GM23338 (cell line): ENCODE data around the gene INHA. TPM values are rescaled to one million over a fixed set of nuclear protein-coding genes. Genes with fewer than 3 reads are reported as not detected.
A peak's percentile ranks its signal among the peaks of the same experiment; 100 is the strongest.

ENCODE experiments used
- ATAC-seq: fragments of 200-7000 bp; cut with Tn5 transposase; 3 replicates; pipeline ENCODE4 v1.9.1; 2020
- DNase-seq: peaks from one replicate; pipeline ENCODE4 v3.0.0-alpha.2; 2015; ENCODE audit warnings: low spot score
- H2AFZ ChIP-seq: fragments of 200-600 bp; sonication (generic); 2 replicates; pipeline ENCODE4 v1.8.0; 2016; ENCODE audit warnings: antibody characterized with exemption, mild to moderate bottlenecking, moderate library complexity
- H3F3A ChIP-seq: fragments of 200-600 bp; sonication (generic); replicated peaks from 2 replicates; pipeline ENCODE4 v1.8.0; 2017; ENCODE audit warnings: antibody characterized with exemption, mixed run types, low read depth
- H3K27ac ChIP-seq: fragments of 200-600 bp; sonication (generic); 2 replicates; pipeline ENCODE4 v1.6.1; 2016; ENCODE audit warnings: low read depth
- H3K27me3 ChIP-seq: fragments of 200-600 bp; sonication (generic); 2 replicates; pipeline ENCODE4 v1.8.0; 2016; ENCODE audit warnings: mild to moderate bottlenecking, mixed run types, moderate library complexity; ENCODE audit not compliant: insufficient read depth
- H3K36me3 ChIP-seq: fragments of 200-600 bp; sonication (generic); 2 replicates; pipeline ENCODE4 v1.8.0; 2016; ENCODE audit warnings: mild to moderate bottlenecking; ENCODE audit not compliant: insufficient read depth
- H3K4me1 ChIP-seq: fragments of 200-600 bp; sonication (generic); 2 replicates; pipeline ENCODE4 v1.8.0; 2016; ENCODE audit warnings: mild to moderate bottlenecking, moderate library complexity; ENCODE audit not compliant: insufficient read depth
- H3K4me2 ChIP-seq: fragments of 200-600 bp; sonication (generic); 2 replicates; pipeline ENCODE4 v1.7.1; 2017; ENCODE audit warnings: mixed run types
- H3K4me3 ChIP-seq: fragments of 200-600 bp; sonication (generic); 2 replicates; pipeline ENCODE4 v1.6.1; 2016; ENCODE audit warnings: mixed run types
- H3K79me2 ChIP-seq: fragments of 200-600 bp; sonication (generic); replicated peaks from 2 replicates; pipeline ENCODE4 v1.8.0; 2017; ENCODE audit warnings: mild to moderate bottlenecking; ENCODE audit not compliant: insufficient read depth
- H3K9me2 ChIP-seq: fragments of 200-600 bp; sonication (generic); 2 replicates; pipeline ENCODE4 v1.8.0; 2017; ENCODE audit not compliant: insufficient read depth
- H4K20me1 ChIP-seq: fragments of 200-600 bp; sonication (generic); replicated peaks from 2 replicates; pipeline ENCODE4 v1.8.0; 2017; ENCODE audit warnings: mild to moderate bottlenecking; ENCODE audit not compliant: insufficient read depth
- H3K27ac Mint-ChIP-seq: 2 replicates; pipeline ENCODE4 v1.8.0; 2020; ENCODE audit warnings: inconsistent platforms, mild to moderate bottlenecking, moderate library complexity, mixed read lengths
- H3K27me3 Mint-ChIP-seq: 3 replicates; pipeline ENCODE4 v1.8.0; 2022; ENCODE audit warnings: low read depth, mild to moderate bottlenecking, moderate library complexity, mixed read lengths, inconsistent platforms; ENCODE audit not compliant: insufficient read depth, poor library complexity
- H3K36me3 Mint-ChIP-seq: 3 replicates; pipeline ENCODE4 v1.8.0; 2021; ENCODE audit warnings: low read depth, mild to moderate bottlenecking, inconsistent platforms, moderate library complexity, mixed read lengths
- H3K4me1 Mint-ChIP-seq: 3 replicates; pipeline ENCODE4 v1.8.0; 2020; ENCODE audit warnings: mild to moderate bottlenecking, inconsistent platforms, mixed read lengths
- H3K4me3 Mint-ChIP-seq: 3 replicates; pipeline ENCODE4 v1.8.0; 2021; ENCODE audit warnings: moderate library complexity, mild to moderate bottlenecking, inconsistent platforms, mixed read lengths
- H3K9me3 Mint-ChIP-seq: 3 replicates; pipeline ENCODE4 v1.8.0; 2020; ENCODE audit warnings: moderate library complexity, mild to moderate bottlenecking, inconsistent platforms, mixed read lengths
- CREB1 ChIP-seq: fragments of 250-450 bp; sonication (Bioruptor Pico); IDR thresholded peaks from 2 replicates; pipeline ENCODE4 v1.5.0; 2020; ENCODE audit warnings: low read depth, mild to moderate bottlenecking, moderate library complexity
- EZH2 ChIP-seq: fragments of 200-600 bp; sonication (generic); IDR thresholded peaks from one replicate; pipeline ENCODE4 v1.8.0; 2017; ENCODE audit warnings: antibody characterized with exemption, mild to moderate bottlenecking, low read depth; ENCODE audit not compliant: unreplicated experiment
- NANOG ChIP-seq: IDR thresholded peaks from 2 replicates; pipeline ENCODE4 v1.6.1; 2016; ENCODE audit warnings: antibody characterized with exemption, borderline replicate concordance
- POLR2AphosphoS5 ChIP-seq: IDR thresholded peaks from 2 replicates; pipeline ENCODE4 v1.6.1; 2016; ENCODE audit warnings: antibody characterized with exemption, low read depth
- STAT1 ChIP-seq: IDR thresholded peaks from one replicate; pipeline ENCODE4 v1.6.1; 2016; ENCODE audit warnings: antibody characterized with exemption; ENCODE audit not compliant: unreplicated experiment
- ZNF114 ChIP-seq: fragments of 250-450 bp; sonication (Bioruptor Pico); IDR thresholded peaks from 2 replicates; pipeline ENCODE4 v1.5.0; 2020; ENCODE audit warnings: mild to moderate bottlenecking, moderate library complexity
- polyA plus RNA-seq: library from polyadenylated mRNA; unstranded; fragments of >200 nt; fragmentation: Nextera tagmentation; extraction: Ambion mirVana; gene quantifications from 2 replicates; pipeline ENCODE4 v1.2.1, GENCODE V29; 2016
- total RNA-seq: library from RNA; depleted of rRNA; stranded (reverse); fragments of >200 nt; shearing (Covaris generic); gene quantifications from 2 replicates; pipeline ENCODE4 v1.2.3, GENCODE V29; 2014
- TF ChIP-seq, protein P1 (sequence below), 2 experiments: fragments of 200-600 bp in 1 of 2; sonication (generic) in 1 of 2; conservative IDR thresholded peaks; 2 replicates each; pipeline versions ENCODE4 v1.5.1 to v1.6.1; 2016 to 2017; ENCODE audit warnings: antibody characterized with exemption in 2 of 2, low read depth in 2 of 2, mild to moderate bottlenecking in 2 of 2, moderate library complexity in 1 of 2
- TF ChIP-seq, protein P2 (sequence below): IDR thresholded peaks from 2 replicates; pipeline ENCODE4 v1.6.1; 2016; ENCODE audit warnings: antibody characterized with exemption
- TF ChIP-seq, protein P3 (sequence below): fragments of 250-450 bp; sonication (Bioruptor Pico); IDR thresholded peaks from 2 replicates; pipeline ENCODE4 v1.5.0; 2020; ENCODE audit warnings: mild to moderate bottlenecking, moderate library complexity

The INHA gene
- total and polyA plus RNA-seq, 2 experiments from 2014 or later: 1.5 to 1.6 TPM

DNA sequence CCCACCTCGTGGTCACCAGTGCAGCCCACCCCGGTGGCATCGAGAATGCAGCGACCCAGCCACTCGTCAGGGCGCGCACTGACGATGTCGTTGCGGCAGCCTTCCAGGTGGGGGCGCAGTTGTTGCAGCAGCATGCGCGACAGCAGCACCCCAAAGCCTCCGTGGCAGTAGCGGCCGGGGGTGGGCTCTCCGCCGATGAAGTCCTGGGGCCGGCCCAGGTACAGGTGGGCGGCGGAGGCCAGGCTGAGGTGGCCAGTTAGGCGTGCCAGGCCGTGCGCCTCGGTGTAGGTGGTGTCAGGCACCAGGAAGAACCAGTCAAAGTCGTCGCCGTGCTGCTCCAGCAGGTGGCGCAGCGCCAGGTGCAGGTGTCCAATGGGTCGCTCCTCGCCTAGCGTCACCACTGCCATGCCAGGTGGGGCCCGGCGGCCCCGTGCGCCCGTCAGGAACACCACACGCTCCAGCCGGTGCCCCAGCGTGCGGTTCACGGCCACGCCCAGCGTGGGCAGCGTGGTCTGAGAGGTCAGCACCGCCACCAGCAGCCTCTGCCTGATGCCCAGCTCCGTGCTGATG lies 30.4 kb upstream of the INHA start:
- Histone ChIP-seq H3K9me2 (no peaks in the 10 kb centered on the region), H4K20me1 (peaks cover 23% of the 10 kb centered on the region), H2AFZ (0 out of 2 replicates have a peak overlapping the region, but pooled peaks have one; percentile 66), H3K27ac (no peak overlapping the region), H3F3A (peaks cover 19% of the 10 kb centered on the region), H3K36me3 (peaks cover 9% of the 10 kb centered on the region), H3K4me1 (peaks cover 29% of the 10 kb centered on the region), H3K4me3 (peak overlapping the region; percentile 96), H3K79me2 (peaks cover 14% of the 10 kb centered on the region), H3K27me3 (peaks cover 9% of the 10 kb centered on the region; the same call in 1 of the 2 replicates), H3K4me2 (peak overlapping the region; percentile 99)
- TF ChIP-seq, protein P1, sequence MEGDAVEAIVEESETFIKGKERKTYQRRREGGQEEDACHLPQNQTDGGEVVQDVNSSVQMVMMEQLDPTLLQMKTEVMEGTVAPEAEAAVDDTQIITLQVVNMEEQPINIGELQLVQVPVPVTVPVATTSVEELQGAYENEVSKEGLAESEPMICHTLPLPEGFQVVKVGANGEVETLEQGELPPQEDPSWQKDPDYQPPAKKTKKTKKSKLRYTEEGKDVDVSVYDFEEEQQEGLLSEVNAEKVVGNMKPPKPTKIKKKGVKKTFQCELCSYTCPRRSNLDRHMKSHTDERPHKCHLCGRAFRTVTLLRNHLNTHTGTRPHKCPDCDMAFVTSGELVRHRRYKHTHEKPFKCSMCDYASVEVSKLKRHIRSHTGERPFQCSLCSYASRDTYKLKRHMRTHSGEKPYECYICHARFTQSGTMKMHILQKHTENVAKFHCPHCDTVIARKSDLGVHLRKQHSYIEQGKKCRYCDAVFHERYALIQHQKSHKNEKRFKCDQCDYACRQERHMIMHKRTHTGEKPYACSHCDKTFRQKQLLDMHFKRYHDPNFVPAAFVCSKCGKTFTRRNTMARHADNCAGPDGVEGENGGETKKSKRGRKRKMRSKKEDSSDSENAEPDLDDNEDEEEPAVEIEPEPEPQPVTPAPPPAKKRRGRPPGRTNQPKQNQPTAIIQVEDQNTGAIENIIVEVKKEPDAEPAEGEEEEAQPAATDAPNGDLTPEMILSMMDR (conservative IDR thresholded peaks at IDR 0.05; ENCODE audit: low read depth in 2 of 2): peak; percentile 80 to 100
- TF ChIP-seq CREB1: peak; percentile 89
- TF ChIP-seq, protein P2, sequence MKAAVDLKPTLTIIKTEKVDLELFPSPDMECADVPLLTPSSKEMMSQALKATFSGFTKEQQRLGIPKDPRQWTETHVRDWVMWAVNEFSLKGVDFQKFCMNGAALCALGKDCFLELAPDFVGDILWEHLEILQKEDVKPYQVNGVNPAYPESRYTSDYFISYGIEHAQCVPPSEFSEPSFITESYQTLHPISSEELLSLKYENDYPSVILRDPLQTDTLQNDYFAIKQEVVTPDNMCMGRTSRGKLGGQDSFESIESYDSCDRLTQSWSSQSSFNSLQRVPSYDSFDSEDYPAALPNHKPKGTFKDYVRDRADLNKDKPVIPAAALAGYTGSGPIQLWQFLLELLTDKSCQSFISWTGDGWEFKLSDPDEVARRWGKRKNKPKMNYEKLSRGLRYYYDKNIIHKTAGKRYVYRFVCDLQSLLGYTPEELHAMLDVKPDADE: no peak
- peaks cover 28% of the 10 kb centered on the region for H3K27me3 Mint-ChIP-seq
- no peaks in the 10 kb centered on the region; the same call in 2 of the 3 replicates for H3K9me3 Mint-ChIP-seq
- no peak overlapping the region for H3K27ac Mint-ChIP-seq
- ATAC-seq: peak; percentile 24
- H3K4me3 Mint-ChIP-seq: peak overlapping the region; percentile 93
- peaks cover 41% of the 10 kb centered on the region for H3K4me1 Mint-ChIP-seq
- peaks cover 33% of the 10 kb centered on the region for H3K36me3 Mint-ChIP-seq
- DNase-seq: peak; percentile 92

DNA sequence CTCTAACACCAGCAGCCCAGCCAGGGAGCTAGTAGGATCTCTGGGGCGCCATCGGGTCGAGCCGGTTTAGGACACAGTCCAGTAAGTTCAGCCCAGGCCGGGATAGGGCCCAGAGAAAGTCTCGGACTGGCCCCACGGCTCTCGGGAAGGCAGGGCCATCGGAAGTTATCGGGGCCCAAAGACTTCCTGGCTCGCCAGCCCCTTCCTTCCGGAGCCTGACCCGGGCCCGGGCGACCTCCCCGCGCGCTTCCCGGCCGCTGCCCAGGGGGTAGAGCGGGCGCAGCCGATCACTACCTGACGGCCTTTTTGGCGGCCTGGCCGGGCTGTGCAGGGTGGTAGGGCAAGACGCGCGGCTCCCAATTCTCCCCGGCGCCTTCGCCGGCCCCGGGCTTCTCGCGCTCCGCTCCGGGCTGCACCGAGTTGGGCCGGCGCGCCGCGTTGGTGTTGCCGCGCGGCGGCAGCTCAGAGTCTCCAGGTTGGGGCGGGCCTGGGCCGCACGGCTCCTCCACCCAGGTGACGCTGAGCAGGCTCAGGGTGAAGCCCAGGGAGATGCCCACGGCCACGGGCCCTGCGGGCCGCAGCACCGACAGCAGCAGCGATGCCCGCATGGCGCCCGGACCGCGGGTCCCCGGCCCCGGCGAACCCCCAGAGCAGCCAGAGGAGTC lies 29.0 kb upstream of the INHA start:
- peaks cover 28% of the 10 kb centered on the region for H3K27me3 Mint-ChIP-seq
- peaks cover 16% of the 10 kb centered on the region for H3K4me1 ChIP-seq
- H3K4me2 ChIP-seq: peak overlapping the region; percentile 99
- H3K27me3 ChIP-seq: peaks cover 9% of the 10 kb centered on the region; the same call in 1 of the 2 replicates
- peaks cover 28% of the 10 kb centered on the region for H3K4me1 Mint-ChIP-seq
- H3K4me3 ChIP-seq: peak overlapping the region; percentile 96
- peak; percentile 19 for ATAC-seq
- peaks cover 23% of the 10 kb centered on the region for H4K20me1 ChIP-seq
- H3K9me3 Mint-ChIP-seq: no peaks in the 10 kb centered on the region; the same call in 2 of the 3 replicates
- no peaks in the 10 kb centered on the region for H3K9me2 ChIP-seq
- peaks cover 17% of the 10 kb centered on the region for H3F3A ChIP-seq
- DNase-seq: peak; percentile 50
- peak overlapping the region; percentile 55; the same call in 1 of the 2 replicates for H3K27ac ChIP-seq
- H3K27ac Mint-ChIP-seq: peak overlapping the region; percentile 74; the same call in 1 of the 2 replicates
- H3K79me2 ChIP-seq: peaks cover 14% of the 10 kb centered on the region
- peaks cover 9% of the 10 kb centered on the region for H3K36me3 ChIP-seq
- H3K36me3 Mint-ChIP-seq: peaks cover 41% of the 10 kb centered on the region
- H3K4me3 Mint-ChIP-seq: peak overlapping the region; percentile 93
- H2AFZ ChIP-seq: peak overlapping the region; percentile 52; the same call in 1 of the 2 replicates
- TF ChIP-seq NANOG (no peak), ZNF114 (CRISPR knock-in tag) (no peak), CREB1 (no peak), STAT1 (no peak), POLR2AphosphoS5 (no peak), EZH2 (no peak)
- TF ChIP-seq, protein P3, sequence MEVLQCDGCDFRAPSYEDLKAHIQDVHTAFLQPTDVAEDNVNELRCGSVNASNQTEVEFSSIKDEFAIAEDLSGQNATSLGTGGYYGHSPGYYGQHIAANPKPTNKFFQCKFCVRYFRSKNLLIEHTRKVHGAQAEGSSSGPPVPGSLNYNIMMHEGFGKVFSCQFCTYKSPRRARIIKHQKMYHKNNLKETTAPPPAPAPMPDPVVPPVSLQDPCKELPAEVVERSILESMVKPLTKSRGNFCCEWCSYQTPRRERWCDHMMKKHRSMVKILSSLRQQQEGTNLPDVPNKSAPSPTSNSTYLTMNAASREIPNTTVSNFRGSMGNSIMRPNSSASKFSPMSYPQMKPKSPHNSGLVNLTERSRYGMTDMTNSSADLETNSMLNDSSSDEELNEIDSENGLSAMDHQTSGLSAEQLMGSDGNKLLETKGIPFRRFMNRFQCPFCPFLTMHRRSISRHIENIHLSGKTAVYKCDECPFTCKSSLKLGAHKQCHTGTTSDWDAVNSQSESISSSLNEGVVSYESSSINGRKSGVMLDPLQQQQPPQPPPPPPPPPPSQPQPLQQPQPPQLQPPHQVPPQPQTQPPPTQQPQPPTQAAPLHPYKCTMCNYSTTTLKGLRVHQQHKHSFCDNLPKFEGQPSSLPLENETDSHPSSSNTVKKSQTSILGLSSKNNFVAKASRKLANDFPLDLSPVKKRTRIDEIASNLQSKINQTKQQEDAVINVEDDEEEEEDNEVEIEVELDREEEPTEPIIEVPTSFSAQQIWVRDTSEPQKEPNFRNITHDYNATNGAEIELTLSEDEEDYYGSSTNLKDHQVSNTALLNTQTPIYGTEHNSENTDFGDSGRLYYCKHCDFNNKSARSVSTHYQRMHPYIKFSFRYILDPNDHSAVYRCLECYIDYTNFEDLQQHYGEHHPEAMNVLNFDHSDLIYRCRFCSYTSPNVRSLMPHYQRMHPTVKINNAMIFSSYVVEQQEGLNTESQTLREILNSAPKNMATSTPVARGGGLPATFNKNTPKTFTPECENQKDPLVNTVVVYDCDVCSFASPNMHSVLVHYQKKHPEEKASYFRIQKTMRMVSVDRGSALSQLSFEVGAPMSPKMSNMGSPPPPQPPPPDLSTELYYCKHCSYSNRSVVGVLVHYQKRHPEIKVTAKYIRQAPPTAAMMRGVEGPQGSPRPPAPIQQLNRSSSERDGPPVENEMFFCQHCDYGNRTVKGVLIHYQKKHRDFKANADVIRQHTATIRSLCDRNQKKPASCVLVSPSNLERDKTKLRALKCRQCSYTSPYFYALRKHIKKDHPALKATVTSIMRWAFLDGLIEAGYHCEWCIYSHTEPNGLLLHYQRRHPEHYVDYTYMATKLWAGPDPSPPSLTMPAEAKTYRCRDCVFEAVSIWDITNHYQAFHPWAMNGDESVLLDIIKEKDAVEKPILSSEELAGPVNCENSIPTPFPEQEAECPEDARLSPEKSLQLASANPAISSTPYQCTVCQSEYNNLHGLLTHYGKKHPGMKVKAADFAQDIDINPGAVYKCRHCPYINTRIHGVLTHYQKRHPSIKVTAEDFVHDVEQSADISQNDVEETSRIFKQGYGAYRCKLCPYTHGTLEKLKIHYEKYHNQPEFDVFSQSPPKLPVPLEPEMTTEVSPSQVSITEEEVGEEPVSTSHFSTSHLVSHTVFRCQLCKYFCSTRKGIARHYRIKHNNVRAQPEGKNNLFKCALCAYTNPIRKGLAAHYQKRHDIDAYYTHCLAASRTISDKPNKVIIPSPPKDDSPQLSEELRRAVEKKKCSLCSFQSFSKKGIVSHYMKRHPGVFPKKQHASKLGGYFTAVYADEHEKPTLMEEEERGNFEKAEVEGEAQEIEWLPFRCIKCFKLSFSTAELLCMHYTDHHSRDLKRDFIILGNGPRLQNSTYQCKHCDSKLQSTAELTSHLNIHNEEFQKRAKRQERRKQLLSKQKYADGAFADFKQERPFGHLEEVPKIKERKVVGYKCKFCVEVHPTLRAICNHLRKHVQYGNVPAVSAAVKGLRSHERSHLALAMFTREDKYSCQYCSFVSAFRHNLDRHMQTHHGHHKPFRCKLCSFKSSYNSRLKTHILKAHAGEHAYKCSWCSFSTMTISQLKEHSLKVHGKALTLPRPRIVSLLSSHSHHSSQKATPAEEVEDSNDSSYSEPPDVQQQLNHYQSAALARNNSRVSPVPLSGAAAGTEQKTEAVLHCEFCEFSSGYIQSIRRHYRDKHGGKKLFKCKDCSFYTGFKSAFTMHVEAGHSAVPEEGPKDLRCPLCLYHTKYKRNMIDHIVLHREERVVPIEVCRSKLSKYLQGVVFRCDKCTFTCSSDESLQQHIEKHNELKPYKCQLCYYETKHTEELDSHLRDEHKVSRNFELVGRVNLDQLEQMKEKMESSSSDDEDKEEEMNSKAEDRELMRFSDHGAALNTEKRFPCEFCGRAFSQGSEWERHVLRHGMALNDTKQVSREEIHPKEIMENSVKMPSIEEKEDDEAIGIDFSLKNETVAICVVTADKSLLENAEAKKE (CRISPR knock-in tag): no peak
- TF ChIP-seq, protein P2: no peak
